A673 (cell line): ENCODE data around the gene PMAIP1. TPM values are rescaled to one million over a fixed set of nuclear protein-coding genes. Genes with fewer than 3 reads are reported as not detected.

Experiments used
- BruUV-seq: library from RNA; stranded (reverse); fragments of 400-500 nt; replicated peaks from 2 replicates; lab custom pipeline; 2021; lab: Mats Ljungman, UMichigan
- CTCF ChIA-PET: fragments of 300-600 bp; sonication (Branson Sonifier 250); formaldehyde crosslinking; loops from one replicate; lab custom pipeline; 2022; ENCODE audit warnings: antibody characterized with exemption; lab: Charles Lee
- POLR2A ChIA-PET: fragments of 300-600 bp; sonication (Branson Sonifier 250); formaldehyde crosslinking; loops from one replicate; lab custom pipeline; 2022; ENCODE audit warnings: antibody characterized with exemption; ENCODE audit not compliant: low non-redundant PET; lab: Charles Lee
- DNase-seq: peaks from one replicate; pipeline ENCODE4 v3.0.0-alpha.2; 2015; ENCODE audit warnings: low spot score
- H3K27ac ChIP-seq: fragments of 200-600 bp; sonication (generic); 2 replicates; pipeline ENCODE4 v1.5.1; 2016; ENCODE audit warnings: mixed run types, low read depth, mild to moderate bottlenecking, mixed read lengths, antibody characterized with exemption, low read length; ENCODE audit not compliant: poor library complexity, severe bottlenecking
- H3K27me3 ChIP-seq: fragments of 200-600 bp; sonication (generic); replicated peaks from 2 replicates; pipeline ENCODE4 v1.6.1; 2017; ENCODE audit warnings: mixed run types, low read depth, mild to moderate bottlenecking, mixed read lengths, antibody characterized with exemption, low read length; ENCODE audit not compliant: insufficient read depth, poor library complexity
- H3K36me3 ChIP-seq: fragments of 200-600 bp; sonication (generic); 2 replicates; pipeline ENCODE4 v1.6.1; 2016; ENCODE audit warnings: mixed run types, mild to moderate bottlenecking, mixed read lengths, antibody characterized with exemption, low read length; ENCODE audit not compliant: insufficient read depth, poor library complexity, severe bottlenecking
- H3K4me1 ChIP-seq: fragments of 200-600 bp; sonication (generic); 2 replicates; pipeline ENCODE4 v1.6.1; 2017; ENCODE audit warnings: mixed run types, mild to moderate bottlenecking, mixed read lengths, antibody characterized with exemption, low read length; ENCODE audit not compliant: insufficient read depth, poor library complexity, severe bottlenecking
- H3K4me3 ChIP-seq: fragments of 200-600 bp; sonication (generic); 2 replicates; pipeline ENCODE4 v1.5.1; 2016; ENCODE audit warnings: low read depth, mixed run types, mild to moderate bottlenecking, mixed read lengths, low read length; ENCODE audit not compliant: poor library complexity, severe bottlenecking
- H3K9me3 ChIP-seq: fragments of 200-600 bp; sonication (generic); 2 replicates; pipeline ENCODE4 v1.6.1; 2016; ENCODE audit warnings: mixed run types, low read depth, mild to moderate bottlenecking, mixed read lengths, antibody characterized with exemption, low read length; ENCODE audit not compliant: poor library complexity, severe bottlenecking
- EZH2 ChIP-seq: fragments of 200-600 bp; sonication (generic); IDR thresholded peaks from 2 replicates; pipeline ENCODE4 v1.6.1; 2017; ENCODE audit warnings: borderline replicate concordance, low read depth, mild to moderate bottlenecking, mixed read lengths, antibody characterized with exemption, low read length; ENCODE audit not compliant: poor library complexity, severe bottlenecking
- intact Hi-C: fragments of 100-400 bp; cut with micrococcal nuclease; formaldehyde crosslinking; loops from one replicate; pipeline ENCODE4 v1.10.0; 2022; ENCODE audit not compliant: unreplicated experiment
- total RNA-seq: library from RNA; stranded (reverse); gene quantifications from 2 replicates; pipeline ENCODE4 v1.2.3, GENCODE V29; 2021
- TF ChIP-seq, protein P1 (sequence below): fragments of 300-800, 200-600 bp; sonication (generic); conservative IDR thresholded peaks from 2 replicates; pipeline ENCODE4 v1.5.1; 2017; ENCODE audit warnings: low read depth, mild to moderate bottlenecking, antibody characterized with exemption, low read length, moderate library complexity, mixed read lengths

The PMAIP1 gene
- total RNA-seq, 1 experiment from 2014 or later: 43.6 TPM

DNA sequence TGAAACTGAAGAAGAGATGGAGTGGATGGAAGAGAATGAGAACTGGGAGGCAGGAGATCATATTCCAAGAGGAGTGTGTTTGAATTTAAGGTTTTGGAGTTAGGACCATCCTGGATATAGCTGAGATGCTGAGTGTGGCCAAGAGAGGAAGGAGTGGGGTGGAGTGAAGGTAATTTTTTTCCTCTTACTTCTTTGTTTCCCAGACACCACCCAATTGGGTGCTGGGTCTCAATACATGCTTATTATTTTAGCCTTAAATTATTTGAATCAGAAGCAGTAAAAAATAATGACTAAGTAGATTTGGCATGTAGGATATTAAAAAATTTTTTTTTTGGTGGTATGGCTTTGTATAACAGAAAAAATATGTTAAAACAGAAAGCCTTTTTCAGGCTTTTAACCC, 39.3 kb downstream of the PMAIP1 start:
- ChIA-PET CTCF (no interaction called here), POLR2A (no interaction called here)
- H3K36me3 ChIP-seq: no peaks in the 10 kb centered on the region
- no peak overlapping the region for H3K27ac ChIP-seq
- intact Hi-C loops: no loop called here
- TF ChIP-seq, protein P1, sequence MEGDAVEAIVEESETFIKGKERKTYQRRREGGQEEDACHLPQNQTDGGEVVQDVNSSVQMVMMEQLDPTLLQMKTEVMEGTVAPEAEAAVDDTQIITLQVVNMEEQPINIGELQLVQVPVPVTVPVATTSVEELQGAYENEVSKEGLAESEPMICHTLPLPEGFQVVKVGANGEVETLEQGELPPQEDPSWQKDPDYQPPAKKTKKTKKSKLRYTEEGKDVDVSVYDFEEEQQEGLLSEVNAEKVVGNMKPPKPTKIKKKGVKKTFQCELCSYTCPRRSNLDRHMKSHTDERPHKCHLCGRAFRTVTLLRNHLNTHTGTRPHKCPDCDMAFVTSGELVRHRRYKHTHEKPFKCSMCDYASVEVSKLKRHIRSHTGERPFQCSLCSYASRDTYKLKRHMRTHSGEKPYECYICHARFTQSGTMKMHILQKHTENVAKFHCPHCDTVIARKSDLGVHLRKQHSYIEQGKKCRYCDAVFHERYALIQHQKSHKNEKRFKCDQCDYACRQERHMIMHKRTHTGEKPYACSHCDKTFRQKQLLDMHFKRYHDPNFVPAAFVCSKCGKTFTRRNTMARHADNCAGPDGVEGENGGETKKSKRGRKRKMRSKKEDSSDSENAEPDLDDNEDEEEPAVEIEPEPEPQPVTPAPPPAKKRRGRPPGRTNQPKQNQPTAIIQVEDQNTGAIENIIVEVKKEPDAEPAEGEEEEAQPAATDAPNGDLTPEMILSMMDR: no peak
- H3K9me3 ChIP-seq: no peaks in the 10 kb centered on the region
- no TSS peak for BruUV-seq
- H3K27me3 ChIP-seq: no peaks in the 10 kb centered on the region
- no peak for DNase-seq
- H3K4me3 ChIP-seq: no peak overlapping the region
- no peaks in the 10 kb centered on the region for H3K4me1 ChIP-seq

DNA sequence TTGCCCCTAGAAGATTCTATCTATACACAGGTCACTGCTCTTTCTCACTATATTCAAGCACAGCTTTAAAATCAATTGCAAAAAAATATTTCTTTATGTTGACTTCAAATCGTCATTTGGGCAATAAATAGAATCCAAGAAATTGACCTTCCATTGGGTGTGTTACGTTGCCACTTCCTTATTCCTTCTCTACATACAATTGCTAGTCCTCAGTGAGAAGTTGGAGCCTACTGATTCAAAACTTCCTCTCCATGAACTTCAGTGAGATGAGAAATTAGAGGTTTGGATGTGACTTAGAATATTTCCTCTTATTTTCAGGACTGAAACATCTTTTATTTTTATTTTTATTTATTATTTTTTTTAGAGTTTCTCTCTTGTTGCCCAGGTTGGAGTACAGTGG, 40.3 kb downstream of the PMAIP1 start:
- ChIA-PET CTCF (no interaction called here), POLR2A (no interaction called here)
- intact Hi-C loops: no loop called here
- no peak for DNase-seq
- Histone ChIP-seq H3K27ac (no peak overlapping the region), H3K36me3 (no peaks in the 10 kb centered on the region), H3K4me1 (no peaks in the 10 kb centered on the region), H3K9me3 (no peaks in the 10 kb centered on the region), H3K4me3 (no peak overlapping the region), H3K27me3 (no peaks in the 10 kb centered on the region)
- no peak for TF ChIP-seq EZH2
- TF ChIP-seq, protein P1: no peak
- no TSS peak for BruUV-seq

DNA sequence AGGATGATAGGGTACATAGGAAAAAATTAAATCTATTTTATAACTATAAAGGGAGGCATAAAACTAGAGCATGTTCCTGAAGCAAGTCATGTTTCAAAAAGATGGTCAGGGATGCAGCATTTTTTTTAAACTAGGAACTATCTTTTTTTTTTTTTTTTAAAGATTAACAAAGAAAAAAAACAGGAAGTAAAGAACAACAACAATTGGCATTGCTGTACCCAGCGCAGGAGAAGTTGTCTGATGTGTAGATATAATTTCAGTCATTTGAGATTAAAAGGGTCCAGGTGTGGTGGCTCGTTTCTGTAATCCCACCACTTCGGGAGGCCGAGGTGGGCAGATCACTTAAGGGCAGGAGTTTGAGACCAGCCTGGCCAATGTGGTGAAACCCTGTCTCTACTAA, 41.5 kb downstream of the PMAIP1 start:
- BruUV-seq: no TSS peak
- Histone ChIP-seq H3K27me3 (no peaks in the 10 kb centered on the region), H3K27ac (no peak overlapping the region), H3K9me3 (no peaks in the 10 kb centered on the region), H3K4me1 (no peaks in the 10 kb centered on the region), H3K36me3 (no peaks in the 10 kb centered on the region), H3K4me3 (no peak overlapping the region)
- intact Hi-C loops: no loop called here
- CTCF ChIA-PET: no interaction called here
- TF ChIP-seq, protein P1: no peak
- no peak for TF ChIP-seq EZH2
- no peak for DNase-seq
- POLR2A ChIA-PET: no interaction called here
